Trophoblast cell (in vitro differentiated cells and primary cell): ENCODE results near the gene RARB.

ENCODE experiments used
- DNase-seq, 2 donors: peaks; one replicate each; pipeline ENCODE4 v3.0.0-alpha.2; 2016
- H2AFZ ChIP-seq: 2 replicates; pipeline ENCODE4 v1.6.1; 2013; ENCODE audit warnings: low read length, moderate library complexity, mild to moderate bottlenecking; ENCODE audit not compliant: insufficient read depth, poor library complexity
- H2AK5ac ChIP-seq: 2 replicates; pipeline ENCODE4 v1.6.1; 2013; ENCODE audit warnings: mild to moderate bottlenecking, low read length
- H2BK120ac ChIP-seq: 2 replicates; pipeline ENCODE4 v1.6.1; 2013; ENCODE audit warnings: low read length, mild to moderate bottlenecking, moderate library complexity; ENCODE audit not compliant: insufficient read depth, poor library complexity
- H2BK12ac ChIP-seq: 2 replicates; pipeline ENCODE4 v1.6.1; 2013; ENCODE audit warnings: mild to moderate bottlenecking, low read length, moderate library complexity
- H2BK5ac ChIP-seq: 2 replicates; pipeline ENCODE4 v1.6.1; 2013; ENCODE audit warnings: low read length, low read depth, moderate library complexity, mild to moderate bottlenecking; ENCODE audit not compliant: poor library complexity
- H3K14ac ChIP-seq: 2 replicates; pipeline ENCODE4 v1.6.1; 2013; ENCODE audit warnings: mild to moderate bottlenecking, low read length
- H3K18ac ChIP-seq: 2 replicates; pipeline ENCODE4 v1.6.1; 2013; ENCODE audit warnings: mild to moderate bottlenecking, low read length
- H3K23ac ChIP-seq: 2 replicates; pipeline ENCODE4 v1.6.1; 2013; ENCODE audit warnings: low read length
- H3K27ac ChIP-seq: 2 replicates; pipeline ENCODE4 v1.5.1; 2013; ENCODE audit warnings: low read depth, mild to moderate bottlenecking, inconsistent platforms, low read length, moderate library complexity
- H3K27me3 ChIP-seq: 2 replicates; pipeline ENCODE4 v1.6.1; 2013; ENCODE audit warnings: inconsistent platforms, mild to moderate bottlenecking, low read length, moderate library complexity; ENCODE audit not compliant: insufficient read depth
- H3K36me3 ChIP-seq, 2 experiments: 1 replicate in 1 of 2; 2 replicates in 1 of 2; pipeline ENCODE4 v1.6.1; 2013; ENCODE audit warnings: low read length in 2 of 2, mild to moderate bottlenecking in 2 of 2, moderate library complexity in 1 of 2; ENCODE audit not compliant: insufficient read depth in 2 of 2, control insufficient read depth in 1 of 2
- H3K4ac ChIP-seq: 2 replicates; pipeline ENCODE4 v1.6.1; 2013; ENCODE audit warnings: low read depth, mild to moderate bottlenecking, low read length, moderate library complexity
- H3K4me1 ChIP-seq, 2 experiments: 1 replicate in 1 of 2; 2 replicates in 1 of 2; pipeline ENCODE4 v1.6.1; 2013; ENCODE audit warnings: low read length in 2 of 2, mild to moderate bottlenecking in 2 of 2, moderate library complexity in 1 of 2; ENCODE audit not compliant: insufficient read depth in 2 of 2, control insufficient read depth in 1 of 2
- H3K4me2 ChIP-seq: 2 replicates; pipeline ENCODE4 v1.6.1; 2013; ENCODE audit warnings: inconsistent platforms, mild to moderate bottlenecking, low read length, moderate library complexity
- H3K4me3 ChIP-seq: 2 replicates; pipeline ENCODE4 v1.5.1; 2013; ENCODE audit warnings: mild to moderate bottlenecking, low read depth, low read length, inconsistent platforms
- H3K79me1 ChIP-seq: one replicate; pipeline ENCODE4 v1.6.1; 2013; ENCODE audit warnings: low read length
- H3K79me2 ChIP-seq: 2 replicates; pipeline ENCODE4 v1.6.1; 2013; ENCODE audit warnings: low read length, mild to moderate bottlenecking; ENCODE audit not compliant: control insufficient read depth, insufficient read depth, poor library complexity
- H3K9ac ChIP-seq: 2 replicates; pipeline ENCODE4 v1.6.1; 2013; ENCODE audit warnings: mild to moderate bottlenecking, low read length
- H3K9me3 ChIP-seq: 2 replicates; pipeline ENCODE4 v1.6.1; 2013; ENCODE audit warnings: low read depth, mild to moderate bottlenecking, control low read depth, inconsistent platforms, low read length; ENCODE audit not compliant: insufficient read depth
- H4K12ac ChIP-seq: 2 replicates; pipeline ENCODE4 v1.6.1; 2013; ENCODE audit warnings: low read depth, mild to moderate bottlenecking, low read length, moderate library complexity
- H4K8ac ChIP-seq: 2 replicates; pipeline ENCODE4 v1.6.1; 2013; ENCODE audit warnings: low read depth, mild to moderate bottlenecking, low read length, moderate library complexity
- H4K91ac ChIP-seq: one replicate; pipeline ENCODE4 v1.6.1; 2013; ENCODE audit warnings: low read depth, mild to moderate bottlenecking, low read length, moderate library complexity
- WGBS: extraction: QIAGEN DNeasy Blood & Tissue Kit; methylation state at CpG from one replicate; pipeline ENCODE4 v1.1.7; 2013; ENCODE audit warnings: missing lambda C conversion rate; ENCODE audit not compliant: insufficient read length, insufficient coverage; ENCODE audit errors: extremely low coverage; 5-methylcytosine and 5-hydroxymethylcytosine counted together

The RARB gene

DNA sequence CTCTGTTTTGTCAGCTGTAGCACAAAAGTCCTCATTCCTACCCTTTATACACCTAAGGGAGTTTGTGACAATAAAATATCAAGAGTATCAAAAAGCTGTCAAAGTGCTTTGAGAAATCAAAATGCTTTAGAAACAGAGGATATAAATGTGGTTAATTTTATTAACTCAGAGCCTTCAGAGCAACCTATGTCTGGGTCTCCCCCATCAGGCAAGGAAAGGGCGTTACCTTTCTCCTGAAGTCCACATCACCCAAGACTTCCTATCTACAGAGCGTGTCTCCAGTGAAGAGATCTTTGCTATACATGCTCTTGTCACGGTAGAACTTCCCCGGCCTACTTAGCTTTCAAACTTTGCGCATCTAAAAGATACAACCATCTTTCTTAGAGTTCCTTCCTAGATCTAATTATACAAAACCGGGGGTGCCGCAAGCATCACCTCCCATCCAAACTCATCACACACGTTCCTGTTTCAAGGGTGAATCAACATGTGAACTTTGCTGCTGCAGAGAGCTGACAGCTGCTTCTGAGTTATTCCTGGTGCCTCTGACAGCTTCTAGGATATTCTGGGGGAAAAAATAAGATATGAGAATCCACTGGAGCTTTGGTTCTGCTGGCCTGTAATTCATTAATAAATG lies 93.0 kb downstream of the RARB start:
- Histone ChIP-seq H3K79me2 (no peaks in the 10 kb centered on the region), H4K91ac (no peak overlapping the region), H4K8ac (no peak overlapping the region), H3K4me2 (no peak overlapping the region), H3K4me3 (no peak overlapping the region), H2AK5ac (no peak overlapping the region), H2BK12ac (no peak overlapping the region), H3K14ac (no peak overlapping the region), H4K12ac (no peak overlapping the region), H3K9ac (no peak overlapping the region), H3K9me3 (no peaks in the 10 kb centered on the region), H2AFZ (no peak overlapping the region), H3K4me1 (no peaks in the 10 kb centered on the region), H3K27ac (no peak overlapping the region), H2BK5ac (no peak overlapping the region), H3K18ac (no peak overlapping the region), H2BK120ac (no peak overlapping the region), H3K27me3 (no peaks in the 10 kb centered on the region), H3K79me1 (no peaks in the 10 kb centered on the region), H3K36me3 (no peaks in the 10 kb centered on the region), H3K23ac (no peak overlapping the region), H3K4ac (no peak overlapping the region)
- WGBS: no CpG with 5 or more reads among the region's 8 CpGs
- no peak for DNase-seq

DNA sequence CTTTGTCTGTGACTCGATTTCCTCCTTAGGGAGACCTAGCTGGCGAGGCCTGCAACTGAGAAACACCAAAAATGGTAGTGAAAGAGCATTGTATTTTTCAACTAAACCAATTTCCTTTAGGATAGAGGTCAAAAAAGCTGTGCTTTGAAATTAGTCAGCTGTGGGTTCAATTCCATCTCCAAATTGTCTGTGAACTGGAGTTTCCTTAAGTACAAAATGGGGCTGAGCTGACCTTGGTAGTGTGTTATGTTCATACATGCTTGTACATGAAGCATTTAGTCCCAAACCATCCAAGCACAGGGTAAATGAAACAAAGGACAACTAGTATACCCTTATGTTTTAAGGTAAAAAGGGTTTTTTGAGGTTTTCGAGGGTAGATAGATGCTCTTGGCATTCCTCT lies 99.3 kb downstream of the RARB start:
- Histone ChIP-seq H3K27ac (no peak overlapping the region), H2AK5ac (no peak overlapping the region), H3K79me2 (no peaks in the 10 kb centered on the region), H4K91ac (no peak overlapping the region), H2BK120ac (no peak overlapping the region), H3K14ac (no peak overlapping the region), H3K4me3 (no peak overlapping the region), H3K9me3 (no peaks in the 10 kb centered on the region), H3K4me2 (no peak overlapping the region), H3K4ac (no peak overlapping the region), H3K79me1 (no peaks in the 10 kb centered on the region), H4K12ac (no peak overlapping the region), H2AFZ (no peak overlapping the region), H2BK5ac (no peak overlapping the region), H3K4me1 (no peaks in the 10 kb centered on the region), H3K18ac (no peak overlapping the region), H3K27me3 (no peaks in the 10 kb centered on the region), H3K23ac (no peak overlapping the region), H4K8ac (no peak overlapping the region), H3K9ac (no peak overlapping the region), H2BK12ac (no peak overlapping the region), H3K36me3 (peaks cover 0 to 4% of the 10 kb centered on the region in 2 experiments)
- WGBS: no CpG with 5 or more reads among the region's 3 CpGs
- DNase-seq: no peak

DNA sequence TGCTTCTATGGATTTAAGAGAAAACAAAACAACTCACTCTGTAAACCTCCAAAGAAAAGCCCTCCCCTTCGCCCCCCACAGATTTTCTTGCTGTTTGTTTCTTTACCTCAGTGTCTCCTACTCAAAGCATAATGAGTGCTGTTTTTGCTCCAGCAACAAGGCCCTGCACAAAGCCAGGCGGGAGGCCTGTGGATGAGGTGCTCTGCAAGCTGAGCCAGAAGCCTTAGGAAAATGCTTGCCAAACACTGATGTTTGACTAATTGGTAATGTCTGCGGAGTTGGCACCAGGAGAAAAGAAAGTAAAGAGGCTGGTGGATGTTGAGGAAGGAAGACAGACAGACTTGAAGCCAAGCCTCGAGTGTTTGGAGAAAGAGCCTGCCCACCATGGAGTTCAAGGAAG lies 99.7 kb downstream of the RARB start:
- no peaks in the 10 kb centered on the region for H3K79me1 ChIP-seq
- no peak overlapping the region for H3K23ac ChIP-seq
- no peak for DNase-seq
- H2AFZ ChIP-seq: no peak overlapping the region
- no peak overlapping the region for H2BK120ac ChIP-seq
- no peak overlapping the region for H4K12ac ChIP-seq
- H2BK5ac ChIP-seq: no peak overlapping the region
- H3K4me1 ChIP-seq: no peaks in the 10 kb centered on the region
- H4K8ac ChIP-seq: no peak overlapping the region
- no peak overlapping the region for H2BK12ac ChIP-seq
- H4K91ac ChIP-seq: no peak overlapping the region
- no peak overlapping the region for H3K27ac ChIP-seq
- no CpG with 5 or more reads among the region's 4 CpGs for WGBS
- no peak overlapping the region for H3K9ac ChIP-seq
- no peak overlapping the region for H3K4me3 ChIP-seq
- no peaks in the 10 kb centered on the region for H3K79me2 ChIP-seq
- H3K4ac ChIP-seq: no peak overlapping the region
- H3K36me3 ChIP-seq: peaks cover 0 to 4% of the 10 kb centered on the region in 2 experiments
- H3K27me3 ChIP-seq: no peaks in the 10 kb centered on the region
- H3K9me3 ChIP-seq: no peaks in the 10 kb centered on the region
- H3K4me2 ChIP-seq: no peak overlapping the region
- no peak overlapping the region for H3K14ac ChIP-seq
- no peak overlapping the region for H3K18ac ChIP-seq
- H2AK5ac ChIP-seq: no peak overlapping the region

DNA sequence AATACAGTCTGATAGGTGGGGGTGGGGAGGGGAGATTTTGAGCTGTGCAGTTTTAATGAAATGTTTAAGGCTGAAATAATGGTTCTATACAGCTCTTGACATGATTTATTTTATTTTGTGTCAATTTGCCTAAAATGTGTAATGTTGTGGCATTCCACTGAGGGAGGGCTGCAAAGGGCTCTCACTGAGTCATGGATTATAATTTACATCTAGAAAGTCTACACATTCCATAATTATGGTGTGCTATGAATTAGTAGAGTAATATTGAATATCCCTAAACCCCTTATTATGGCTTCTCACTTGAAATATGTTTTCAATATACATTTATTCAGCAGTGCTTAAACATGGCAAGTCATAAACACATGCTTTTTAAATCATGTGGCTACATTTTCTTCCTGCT lies 103.9 kb downstream of the RARB start:
- Histone ChIP-seq H3K79me2 (no peaks in the 10 kb centered on the region), H3K79me1 (no peaks in the 10 kb centered on the region), H3K27me3 (no peaks in the 10 kb centered on the region), H2AFZ (no peak overlapping the region), H2BK5ac (no peak overlapping the region), H3K14ac (no peak overlapping the region), H3K23ac (no peak overlapping the region), H4K91ac (no peak overlapping the region), H3K36me3 (peaks cover 0 to 4% of the 10 kb centered on the region in 2 experiments), H2AK5ac (no peak overlapping the region), H2BK120ac (no peak overlapping the region), H3K4me2 (no peak overlapping the region), H4K8ac (no peak overlapping the region), H3K9ac (no peak overlapping the region), H3K18ac (no peak overlapping the region), H3K4me1 (no peaks in the 10 kb centered on the region), H3K9me3 (no peaks in the 10 kb centered on the region), H3K4ac (no peak overlapping the region), H2BK12ac (no peak overlapping the region), H3K4me3 (no peak overlapping the region), H3K27ac (no peak overlapping the region), H4K12ac (no peak overlapping the region)
- DNase-seq: no peak
